Stimulated activated CD8-positive, alpha-beta memory T cell treated with anti-CD3 and anti-CD28 coated beads, Interleukin-12 subunit alpha, Interleukin-12 subunit beta, amount 100 ng/mL, for 4 hours (primary cell): ENCODE data around the gene CCDC88C.
"Not testable (repeated sequence)": the region's sequence is repeated elsewhere in the genome, so short reads cannot be mapped to it uniquely, and the experiment has no call there.

ENCODE experiments used
- DNase-seq: peaks from one replicate; pipeline ENCODE4 v3.0.0-alpha.2; 2020; ENCODE audit warnings: low read depth

The CCDC88C gene

DNA sequence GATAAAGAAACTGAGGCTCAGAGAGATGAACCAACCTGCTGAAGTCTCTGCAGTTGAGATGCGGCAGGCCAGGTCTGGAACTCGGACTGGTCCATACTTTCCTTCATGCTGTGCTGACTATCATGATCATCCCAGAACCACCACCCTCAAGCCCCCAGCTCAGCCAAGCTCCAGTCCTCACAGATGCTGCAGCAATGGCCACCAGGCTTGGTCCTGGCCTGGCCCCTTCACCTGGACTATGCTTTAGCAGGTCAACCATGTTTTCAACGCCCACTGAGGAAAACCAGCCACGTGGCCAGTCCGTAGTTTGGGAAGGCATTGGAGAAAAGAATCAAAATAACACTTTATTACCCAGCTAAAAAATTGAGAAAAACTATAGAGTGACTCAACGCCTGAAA lies 174.5 kb downstream of the CCDC88C start:
- no peak for DNase-seq

DNA sequence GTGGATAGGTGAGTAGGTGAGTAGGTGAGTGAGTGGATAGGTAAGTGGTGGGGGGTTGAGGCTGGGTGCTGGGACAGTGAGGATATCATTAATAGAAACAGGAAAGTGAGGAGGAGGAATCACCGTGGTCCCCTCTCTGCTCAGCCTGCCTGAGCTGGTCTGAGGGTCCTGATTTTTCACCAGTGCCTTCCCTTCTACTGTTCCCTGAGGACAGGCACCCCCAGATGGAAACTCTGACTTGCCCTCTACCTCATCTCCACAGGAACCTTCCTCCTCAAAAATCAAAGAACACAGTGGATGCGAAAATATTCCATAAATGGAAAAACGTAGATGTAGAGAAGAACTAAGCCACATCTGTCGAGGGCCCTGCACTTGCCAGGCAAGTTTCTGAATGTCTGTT lies 175.0 kb downstream of the CCDC88C start:
- DNase-seq = no peak

DNA sequence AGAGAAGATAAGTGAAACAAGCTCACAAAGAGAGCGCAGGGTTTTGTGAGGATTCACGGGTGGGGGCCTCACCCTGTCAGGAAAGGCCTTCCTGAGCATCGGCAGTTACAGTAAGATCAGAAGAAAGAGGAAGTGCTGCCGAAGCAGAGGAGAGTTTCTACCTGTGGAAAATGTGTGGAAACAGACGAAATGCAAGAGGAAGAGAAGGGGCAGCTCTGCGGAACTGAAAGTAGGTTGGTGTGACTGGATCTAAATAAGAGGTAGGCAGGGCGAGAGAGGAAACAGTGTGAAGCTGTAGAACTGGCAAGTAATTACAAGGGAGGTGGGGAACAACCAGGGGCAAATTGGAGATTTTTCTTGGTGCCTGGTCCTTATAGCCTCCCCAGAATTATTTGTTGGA lies 175.8 kb downstream of the CCDC88C start:
- no peak for DNase-seq

DNA sequence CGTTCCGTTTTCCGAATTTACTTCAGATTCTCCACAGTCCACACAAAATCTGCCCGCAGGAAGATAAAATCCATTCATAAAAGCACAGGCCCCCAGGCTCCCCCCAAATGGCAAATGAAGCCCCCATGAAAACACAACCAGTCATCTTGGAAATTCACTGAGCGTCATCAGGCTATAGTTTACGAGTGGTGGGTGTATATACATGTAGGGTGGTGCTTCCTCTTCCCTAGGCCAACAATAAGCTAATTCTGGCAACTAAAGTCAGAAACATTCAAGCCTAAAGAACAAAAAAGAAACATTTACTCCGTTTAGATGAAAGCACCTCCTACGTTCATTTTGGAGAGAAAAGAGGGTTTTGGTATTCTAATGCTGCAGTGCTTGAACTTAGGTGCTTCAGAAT lies 179.0 kb downstream of the CCDC88C start:
- no peak for DNase-seq

DNA sequence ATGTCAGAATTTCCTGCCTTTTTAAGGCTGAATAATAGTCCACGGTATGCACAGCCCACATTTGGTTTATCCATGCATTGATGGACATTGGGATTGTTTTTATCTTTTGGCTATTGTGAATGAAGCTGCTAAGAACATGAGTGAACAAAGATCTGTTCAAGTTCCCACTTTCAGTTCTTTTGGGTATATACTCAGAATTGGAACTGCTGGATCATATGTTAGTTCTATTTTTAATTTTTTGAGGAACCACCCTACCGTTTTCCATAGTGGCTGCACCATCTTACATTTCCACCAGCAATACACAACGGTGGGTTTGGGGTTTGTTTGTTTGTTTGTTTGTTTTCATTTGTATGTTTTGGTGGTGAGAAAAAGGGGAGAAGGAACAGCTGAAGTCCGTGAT lies 179.5 kb downstream of the CCDC88C start:
- no peak for DNase-seq

DNA sequence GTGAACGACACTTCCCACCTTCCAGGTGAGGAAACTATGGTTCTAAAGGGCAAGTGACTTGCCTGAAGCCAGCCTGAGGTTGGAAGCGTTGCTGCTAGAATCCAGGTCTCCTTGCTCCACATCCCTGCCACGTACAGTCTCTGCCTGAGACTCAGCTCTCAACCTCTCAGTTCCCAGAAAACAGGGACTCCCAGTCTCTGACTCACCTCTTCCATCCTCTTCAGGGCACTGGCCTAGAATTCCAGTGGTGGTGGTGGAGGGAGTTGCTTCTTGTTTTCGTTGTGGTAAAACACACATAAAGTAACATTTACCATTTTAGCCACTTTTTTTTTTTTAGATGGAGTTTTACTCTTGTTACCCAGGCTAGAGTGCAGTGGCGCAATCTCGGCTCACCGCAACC lies 180.4 kb downstream of the CCDC88C start:
- no peak for DNase-seq

DNA sequence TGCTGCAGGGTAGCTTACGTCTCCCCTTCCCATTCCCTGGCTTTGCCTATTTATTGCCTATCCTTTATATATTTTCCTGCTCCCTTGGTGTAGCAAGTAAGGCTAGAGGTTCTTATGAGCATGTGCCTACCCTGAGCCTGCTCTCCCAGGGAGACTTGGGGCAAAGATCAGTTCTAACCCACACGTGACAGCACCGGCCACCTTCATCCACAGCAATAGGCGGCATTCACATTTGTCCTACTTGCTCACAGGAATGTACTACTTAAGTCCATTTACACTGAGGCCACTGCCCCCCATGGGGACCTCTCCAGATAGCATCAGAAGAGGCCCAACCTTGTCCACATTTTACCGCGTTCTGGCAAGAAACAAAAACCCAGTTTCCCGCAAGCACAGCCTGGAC lies 181.8 kb downstream of the CCDC88C start:
- DNase-seq = no peak

DNA sequence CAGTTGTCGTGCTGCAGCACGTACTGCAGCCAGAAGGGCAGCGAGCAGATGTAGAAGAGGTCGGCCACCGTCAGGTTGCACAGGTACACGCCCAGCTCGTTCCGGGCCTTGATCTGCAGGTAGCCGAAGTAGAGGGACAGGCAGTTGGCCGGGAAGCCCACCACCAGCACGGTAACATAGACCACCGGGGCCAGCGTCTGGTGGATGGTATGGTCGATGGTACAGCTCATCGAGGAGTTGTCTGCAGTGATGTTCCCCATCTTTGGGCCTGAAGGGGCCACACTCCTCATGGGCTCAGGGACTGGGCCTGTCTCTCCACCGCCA lies 182.9 kb downstream of the CCDC88C start:
- DNase-seq = no peak

DNA sequence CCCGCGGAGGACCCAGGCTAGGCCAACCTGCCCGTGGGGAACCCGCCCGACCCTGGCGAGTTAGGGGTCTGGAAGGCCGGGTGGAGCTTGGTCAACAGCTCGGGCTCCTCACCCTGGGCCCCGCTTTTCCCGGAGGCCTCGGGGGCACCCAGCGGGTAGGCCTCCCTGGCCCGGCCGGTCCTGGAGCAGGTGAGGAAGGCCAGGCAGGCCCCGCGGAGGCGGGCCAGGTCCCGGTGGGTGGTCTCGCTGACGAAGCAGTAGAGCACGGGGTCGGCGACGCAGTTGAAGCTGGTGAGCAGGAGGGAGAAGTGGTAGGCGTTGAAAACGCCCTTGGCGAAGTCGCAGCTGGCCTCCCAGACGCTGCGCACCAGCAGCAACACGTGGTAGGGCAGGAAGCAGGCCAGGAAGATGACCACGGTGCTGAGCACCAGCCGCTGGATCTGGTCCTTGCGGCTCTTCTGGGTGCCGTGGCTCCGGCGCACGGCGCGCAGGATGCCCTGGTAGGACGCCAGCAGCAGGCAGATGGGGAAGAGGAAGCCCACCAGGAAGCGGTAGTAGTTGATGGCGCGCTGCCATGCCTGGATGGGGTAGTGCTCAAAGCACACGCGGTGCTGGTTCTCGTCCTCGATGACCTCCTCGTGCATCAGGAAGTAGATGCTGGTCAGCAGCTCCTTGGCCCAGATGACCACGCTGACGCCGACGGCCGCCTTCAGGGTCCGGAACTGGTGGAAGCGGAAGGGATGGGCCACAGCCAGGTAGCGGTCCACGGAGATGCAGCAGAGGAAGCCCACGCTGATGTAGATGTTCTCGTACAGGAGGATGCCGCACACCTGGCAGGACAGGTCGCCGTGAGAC lies 183.5 kb downstream of the CCDC88C start:
- no peak for DNase-seq

DNA sequence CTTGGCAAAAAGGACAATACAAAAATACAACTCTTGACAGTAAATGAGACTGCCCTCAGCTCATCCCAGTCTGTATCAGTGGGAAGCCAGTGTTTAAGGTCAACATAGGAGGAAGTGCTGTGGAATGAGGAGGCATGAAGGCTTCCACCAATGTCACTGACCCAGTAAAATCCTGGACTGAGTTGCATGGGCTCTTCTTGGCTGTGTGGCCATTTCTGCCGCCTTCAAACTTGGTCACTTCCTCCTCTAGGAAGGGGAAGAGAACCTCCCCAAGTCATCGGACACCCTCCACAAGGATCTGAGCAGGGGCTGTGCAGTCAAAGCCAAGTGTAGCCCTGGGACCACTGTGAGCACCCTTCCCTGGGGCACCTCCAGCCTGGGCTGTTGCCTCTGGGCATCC lies 185.0 kb downstream of the CCDC88C start:
- no peak for DNase-seq

DNA sequence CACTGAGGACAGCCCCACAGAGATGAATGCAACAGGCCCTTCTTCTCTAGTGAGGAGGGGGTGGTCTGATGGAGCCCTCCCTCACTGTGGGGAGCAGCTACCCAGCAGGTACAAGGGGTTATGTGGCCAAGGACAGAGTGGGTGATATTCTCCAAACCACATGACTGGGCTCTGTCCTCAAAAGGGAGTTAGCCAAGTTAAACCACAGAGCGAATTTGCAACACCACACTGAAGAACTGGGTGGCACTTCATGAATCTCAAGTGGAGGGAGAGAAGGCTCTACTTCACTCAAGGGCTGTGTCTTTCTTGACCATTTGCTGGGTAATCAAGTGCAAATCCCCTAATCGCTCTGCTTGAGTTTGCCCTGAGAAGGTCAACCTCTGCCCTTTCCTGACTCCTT lies 185.6 kb downstream of the CCDC88C start:
- DNase-seq = no peak

DNA sequence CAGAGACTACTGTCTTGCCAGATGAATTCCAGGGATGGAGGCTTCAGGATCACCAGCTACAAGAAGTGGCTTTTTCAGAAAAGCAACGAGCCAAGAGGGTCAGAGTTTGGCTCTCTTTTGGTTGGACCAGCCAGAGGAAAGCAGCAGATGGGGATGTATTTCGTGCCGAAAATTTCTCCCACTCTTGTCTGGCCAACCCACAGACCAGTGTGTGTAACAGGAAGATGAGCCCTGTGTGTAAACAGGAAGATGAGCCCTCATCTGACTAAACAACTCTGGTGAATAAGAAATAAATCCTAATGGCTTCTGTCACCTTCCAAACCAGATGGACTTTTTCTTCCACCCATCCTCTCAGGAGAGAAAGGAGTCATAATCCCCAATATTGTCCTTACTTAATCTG lies 186.2 kb downstream of the CCDC88C start:
- no peak for DNase-seq

DNA sequence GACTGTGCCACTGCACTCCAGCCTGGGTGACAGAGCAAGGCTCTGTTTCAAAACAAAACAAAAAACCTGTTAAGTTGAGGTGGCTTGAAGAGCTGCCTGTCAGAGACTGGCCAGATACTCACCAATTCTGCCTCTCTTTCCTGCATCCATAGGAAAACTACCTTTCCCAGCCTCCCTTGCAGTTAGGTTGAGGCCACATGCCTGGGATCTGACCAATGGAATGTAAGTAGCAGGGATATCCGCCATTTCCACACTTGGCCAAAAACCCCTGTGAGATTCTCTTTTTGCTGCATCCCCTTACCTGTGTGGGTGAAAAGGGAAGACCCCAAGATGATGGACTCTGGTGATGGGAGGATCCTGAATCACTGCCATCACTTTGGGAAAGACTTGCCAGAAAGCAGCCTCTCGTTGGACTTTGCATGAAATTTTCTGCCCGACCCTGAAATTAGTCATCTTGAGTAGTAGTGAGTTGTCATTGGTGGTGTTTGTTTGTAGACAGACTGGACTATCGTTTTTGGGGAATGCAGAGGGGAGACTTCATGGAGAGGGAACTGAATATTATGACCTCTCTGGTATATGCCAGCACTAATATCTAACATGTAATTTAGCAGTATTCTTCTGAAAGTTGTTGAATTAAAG lies 187.1 kb downstream of the CCDC88C start:
- no peak for DNase-seq

DNA sequence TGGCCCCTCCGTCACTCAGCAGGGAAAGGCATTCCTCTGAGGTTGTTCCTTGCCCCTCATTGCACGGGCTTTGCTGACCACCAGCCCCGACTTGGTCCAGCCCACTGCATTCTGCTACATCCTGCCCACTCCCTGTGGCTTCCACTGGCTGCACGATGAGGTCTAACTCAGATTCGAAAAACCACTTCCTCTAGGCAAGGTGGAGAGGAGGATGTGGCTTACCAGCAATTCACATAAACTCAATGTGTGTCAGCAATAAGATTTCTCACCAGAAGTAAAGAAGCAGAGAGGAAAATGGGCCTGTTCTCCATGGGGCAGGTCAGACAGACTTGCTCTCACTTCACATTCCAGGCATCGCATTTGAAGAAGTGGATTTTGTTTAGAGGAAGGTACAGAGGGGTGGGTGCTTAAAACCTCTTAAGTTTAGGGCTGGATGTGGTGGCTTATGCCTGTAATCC lies 187.8 kb downstream of the CCDC88C start:
- peak; percentile 44 for DNase-seq

DNA sequence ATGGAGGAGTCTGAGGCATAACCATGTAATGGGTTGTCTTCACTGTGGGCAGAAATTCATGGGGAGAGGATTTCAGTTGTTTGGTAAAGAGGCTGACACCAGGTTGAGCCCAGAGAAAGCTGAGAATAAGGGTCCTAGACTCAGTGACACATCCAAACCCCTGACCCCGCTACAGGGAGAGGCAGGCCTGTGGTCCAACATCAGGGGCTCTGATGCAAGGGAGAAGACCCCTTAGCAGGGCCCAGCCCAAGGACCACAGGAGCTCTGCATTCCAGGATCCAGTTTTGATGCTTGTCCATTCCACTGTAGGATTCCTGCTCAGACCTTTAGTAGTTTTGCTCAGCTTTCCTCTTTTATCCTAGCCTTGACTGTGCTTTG lies 188.6 kb downstream of the CCDC88C start:
- no peak for DNase-seq

DNA sequence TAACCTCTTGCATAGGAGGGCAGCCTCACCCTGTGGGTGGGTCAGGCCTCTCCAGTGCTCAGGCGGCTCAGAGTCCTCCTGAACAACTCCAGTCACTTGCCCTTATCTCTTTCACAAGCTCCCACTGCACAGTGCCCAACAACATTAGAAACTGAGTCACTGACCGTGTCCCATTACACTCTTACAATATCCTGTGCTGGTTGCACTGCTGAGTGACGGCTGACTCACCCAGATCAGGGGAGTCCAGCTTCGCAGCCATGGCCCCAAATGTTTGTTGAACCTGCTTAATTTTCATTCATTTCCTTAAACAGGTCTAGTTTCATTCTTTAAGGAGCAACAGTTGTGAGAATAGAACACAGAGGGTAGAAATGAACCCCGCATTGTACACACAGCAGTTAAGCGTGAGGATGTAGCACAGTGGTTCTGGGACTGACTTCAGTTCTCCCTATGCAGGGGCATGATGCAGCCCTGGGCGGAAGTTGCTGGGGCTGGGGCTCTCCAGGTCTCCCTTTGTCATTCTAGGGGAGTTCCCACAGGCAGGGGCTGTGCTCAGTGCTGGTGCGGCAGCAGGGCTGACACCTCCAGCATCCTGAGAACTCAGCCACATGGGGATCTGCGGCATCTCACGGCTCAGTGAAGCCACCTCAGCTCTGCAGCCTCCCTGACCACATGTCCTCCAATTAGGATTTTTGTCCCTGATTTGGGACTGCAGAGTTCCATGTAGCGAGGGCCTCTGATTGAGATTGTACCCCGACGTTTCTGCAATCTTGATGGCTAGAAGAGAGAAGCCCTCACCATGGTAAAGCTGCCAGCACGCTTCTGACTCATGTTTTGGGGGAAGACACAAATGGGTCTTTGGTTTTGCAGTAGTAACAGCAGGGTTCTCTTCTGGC lies 189.3 kb downstream of the CCDC88C start:
- peak; percentile 71 for DNase-seq

DNA sequence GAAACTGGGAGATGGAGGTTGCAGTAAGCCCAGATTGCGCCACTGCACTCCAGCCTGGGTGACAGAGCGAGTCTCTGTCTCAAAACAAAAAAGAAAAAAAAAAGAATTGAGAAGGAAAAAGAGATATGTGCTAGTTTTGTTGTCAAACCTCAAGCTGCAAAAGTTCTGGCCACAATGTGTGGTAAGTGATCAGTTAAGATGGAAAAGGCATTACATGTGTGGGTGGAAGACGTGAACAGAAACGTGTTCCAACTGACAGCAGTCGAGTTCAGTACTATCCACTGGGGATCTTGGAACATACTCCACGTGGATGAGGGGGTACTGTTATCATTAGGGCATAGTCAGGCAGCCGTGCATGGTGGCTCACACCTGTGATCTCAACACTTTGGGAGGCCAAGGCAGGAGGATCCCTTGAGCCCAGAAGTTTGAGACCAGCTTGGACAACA lies 190.4 kb downstream of the CCDC88C start:
- DNase-seq = no peak

DNA sequence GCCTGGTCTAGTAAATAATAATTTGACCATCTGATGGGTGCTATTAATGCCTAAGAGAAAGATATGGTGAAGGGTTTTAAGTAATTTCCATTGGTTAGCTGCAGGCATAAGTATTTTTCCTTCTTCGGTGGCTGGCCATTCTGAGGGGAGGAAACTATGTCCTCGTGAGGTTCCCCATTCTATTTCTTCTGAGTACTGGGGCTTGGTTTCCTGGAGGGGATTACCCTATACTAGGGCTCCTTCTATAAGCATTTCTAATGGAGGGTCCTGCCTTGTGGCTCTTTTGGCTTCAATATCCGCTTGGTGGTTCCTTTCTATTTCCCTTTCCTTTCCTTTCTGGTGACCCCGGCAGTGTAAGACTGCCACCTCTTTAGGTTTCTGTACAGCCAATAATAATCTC lies 191.3 kb downstream of the CCDC88C start:
- not testable (repeated sequence) for DNase-seq

DNA sequence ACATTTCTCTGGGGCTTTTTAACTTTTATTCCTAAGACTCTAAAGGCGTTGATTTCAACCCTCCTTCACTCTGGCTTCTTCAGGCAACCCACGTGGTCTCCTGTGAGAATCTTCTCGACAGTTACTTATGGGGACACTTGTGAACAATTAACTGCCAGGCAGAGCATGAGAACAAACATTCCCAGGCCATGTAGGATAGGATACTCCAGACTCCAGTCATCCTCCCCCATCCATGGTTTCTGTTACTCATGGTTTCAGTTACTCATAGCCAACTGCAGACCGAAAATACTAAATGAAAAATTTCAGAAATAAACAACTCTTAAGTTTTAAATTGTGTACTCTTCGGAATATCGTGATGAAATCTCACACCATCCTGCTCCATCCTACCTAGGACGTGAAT lies 192.6 kb downstream of the CCDC88C start:
- no peak for DNase-seq

DNA sequence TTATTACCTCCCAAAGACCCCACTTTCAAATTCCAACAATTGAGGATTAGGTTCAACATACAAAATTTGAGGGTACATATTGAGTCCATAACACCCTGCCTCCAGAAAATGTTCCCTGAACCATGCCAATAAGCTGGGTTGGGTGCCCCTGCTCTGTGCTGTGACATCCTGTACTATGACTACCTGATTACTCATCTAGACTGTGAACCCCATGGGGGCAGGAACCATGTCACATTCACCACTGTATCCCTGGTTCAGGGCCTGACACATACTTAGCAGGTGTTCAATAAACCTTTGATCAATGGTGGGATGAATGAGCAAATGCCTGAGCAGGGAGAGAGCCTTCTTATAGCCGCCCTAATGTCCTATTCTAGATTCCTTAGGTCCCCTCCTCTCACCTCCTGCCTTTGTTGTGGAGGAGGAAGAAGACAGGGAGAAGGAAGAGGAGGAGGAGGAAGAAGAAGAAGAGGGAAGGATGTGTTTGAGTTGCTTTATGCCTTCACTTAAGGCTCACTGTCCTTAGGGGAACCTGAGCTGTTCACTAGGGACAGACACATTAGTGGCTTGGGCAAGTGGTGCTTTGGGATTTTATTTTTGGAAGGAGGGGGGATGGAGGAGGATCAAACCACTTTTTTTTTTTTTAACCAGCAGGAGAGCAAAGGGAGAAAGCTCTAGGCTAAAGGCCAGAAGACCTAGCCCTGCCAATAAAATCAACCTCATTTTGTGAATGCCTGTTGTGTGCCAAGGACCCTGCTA lies 194.4 kb downstream of the CCDC88C start:
- no peak for DNase-seq
